Right lobe of liver (tissue), 4 donors: ENCODE measurements around the gene PRPF38A.

Source experiments
- POLR2A ChIP-seq: fragments of 450-650 bp; IDR thresholded peaks from one replicate; pipeline ENCODE4 v1.6.1; 2017; ENCODE audit warnings: antibody characterized with exemption, mild to moderate bottlenecking
- TF ChIP-seq, protein P1 (sequence below), 4 donors: fragments of 200-600 bp in 3 of 4; fragments of 450-650 bp in 1 of 4; IDR thresholded peaks; one replicate each; pipeline versions ENCODE4 v1.5.1 to v1.8.0; 2016 to 2022; ENCODE audit warnings: antibody characterized with exemption in 4 of 4, mild to moderate bottlenecking in 2 of 4
- donor health status: DM: no; HTN: no; CAD: no.
- donor health status: DM: no; HTN: no; CAD: no.
- donor health status: DM: no; HTN: yes; CAD: no.

- TF ChIP-seq, protein P1, sequence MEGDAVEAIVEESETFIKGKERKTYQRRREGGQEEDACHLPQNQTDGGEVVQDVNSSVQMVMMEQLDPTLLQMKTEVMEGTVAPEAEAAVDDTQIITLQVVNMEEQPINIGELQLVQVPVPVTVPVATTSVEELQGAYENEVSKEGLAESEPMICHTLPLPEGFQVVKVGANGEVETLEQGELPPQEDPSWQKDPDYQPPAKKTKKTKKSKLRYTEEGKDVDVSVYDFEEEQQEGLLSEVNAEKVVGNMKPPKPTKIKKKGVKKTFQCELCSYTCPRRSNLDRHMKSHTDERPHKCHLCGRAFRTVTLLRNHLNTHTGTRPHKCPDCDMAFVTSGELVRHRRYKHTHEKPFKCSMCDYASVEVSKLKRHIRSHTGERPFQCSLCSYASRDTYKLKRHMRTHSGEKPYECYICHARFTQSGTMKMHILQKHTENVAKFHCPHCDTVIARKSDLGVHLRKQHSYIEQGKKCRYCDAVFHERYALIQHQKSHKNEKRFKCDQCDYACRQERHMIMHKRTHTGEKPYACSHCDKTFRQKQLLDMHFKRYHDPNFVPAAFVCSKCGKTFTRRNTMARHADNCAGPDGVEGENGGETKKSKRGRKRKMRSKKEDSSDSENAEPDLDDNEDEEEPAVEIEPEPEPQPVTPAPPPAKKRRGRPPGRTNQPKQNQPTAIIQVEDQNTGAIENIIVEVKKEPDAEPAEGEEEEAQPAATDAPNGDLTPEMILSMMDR (IDR thresholded peaks at IDR 0.05), result no peak
- no peak for TF ChIP-seq POLR2A
These were observed 45.4 kb upstream of the PRPF38A start for GRCh38 chr1:52358851-52359497.
